Tibial nerve (tissue), 4 donors: ENCODE results near the gene OTOG. TPM values are rescaled to one million over a fixed set of nuclear protein-coding genes. Genes with fewer than 3 reads are reported as not detected.

Experiments used
- DNase-seq, 2 donors: peaks; one replicate each; pipeline ENCODE4 v3.0.0-alpha.2; 2019; ENCODE audit warnings: low spot score in 2 of 2
- H3K27ac ChIP-seq, 4 donors: fragments of 200-600 bp; sonication (generic) in 3 of 4; one replicate each; pipeline ENCODE4 v1.5.1; 2017 to 2019; ENCODE audit warnings: mild to moderate bottlenecking in 1 of 4
- H3K27me3 ChIP-seq, 2 donors: fragments of 200-600 bp; sonication (generic) in 1 of 2; one replicate each; pipeline versions ENCODE4 v1.5.1 to v1.6.0; 2017 to 2019
- H3K36me3 ChIP-seq, 3 donors: fragments of 200-600 bp; sonication (generic); one replicate each; pipeline ENCODE4 v1.5.1; 2018 to 2019
- H3K4me1 ChIP-seq, 4 donors: fragments of 200-600 bp; sonication (generic) in 3 of 4; one replicate each; pipeline ENCODE4 v1.5.1; 2017 to 2019
- H3K4me3 ChIP-seq, 4 donors: fragments of 200-600 bp; sonication (generic) in 3 of 4; one replicate each; pipeline ENCODE4 v1.5.1; 2017 to 2019; ENCODE audit warnings: mild to moderate bottlenecking in 1 of 4, moderate library complexity in 1 of 4
- H3K9me3 ChIP-seq, 4 donors: fragments of 200-600 bp; sonication (generic) in 3 of 4; one replicate each; pipeline ENCODE4 v1.5.1; 2017 to 2019
- CTCF ChIP-seq, 5 experiments: fragments of 200-600 bp in 3 of 5; fragments of 450-650 bp in 2 of 5; sonication (generic) in 3 of 5; IDR thresholded peaks; one replicate each; pipeline ENCODE4 v1.5.1; 2016 to 2019; ENCODE audit warnings: antibody characterized with exemption in 5 of 5, mild to moderate bottlenecking in 3 of 5, moderate library complexity in 2 of 5
- EP300 ChIP-seq, 2 donors: sonication (generic); formaldehyde crosslinking; IDR thresholded peaks; one replicate each; pipeline ENCODE4 v1.6.1; 2017; ENCODE audit warnings: antibody characterized with exemption in 2 of 2, mild to moderate bottlenecking in 1 of 2
- POLR2A ChIP-seq, 2 donors: fragments of 450-650 bp; IDR thresholded peaks; one replicate each; pipeline ENCODE4 v1.6.1; 2017; ENCODE audit warnings: antibody characterized with exemption in 2 of 2, mild to moderate bottlenecking in 2 of 2, moderate library complexity in 2 of 2
- WGBS, 2 donors: methylation state at CpG; one replicate each; pipeline ENCODE4 v1.1.5; 2018; 5-methylcytosine and 5-hydroxymethylcytosine counted together
- total RNA-seq, 4 donors: library from RNA; depleted of rRNA; stranded (reverse); fragments of >200 nt; gene quantifications; one replicate each; pipeline ENCODE4 v1.1.0, GENCODE V29; 2016

The OTOG gene
- total RNA-seq, 4 donors from 2014 or later, result not detected

GRCh38 chr11:17552392-17553248 is 5.6 kb downstream of the OTOG start:
- Histone ChIP-seq H3K27me3 (peaks cover 0 to 5% of the 10 kb centered on the region in 2 donors), H3K36me3 (no peaks in the 10 kb centered on the region), H3K27ac (no peak overlapping the region), H3K4me3 (no peak overlapping the region), H3K9me3 (no peaks in the 10 kb centered on the region), H3K4me1 (no peaks in the 10 kb centered on the region)
- no peak for TF ChIP-seq EP300 (IDR thresholded peaks at IDR 0.05)
- no peak for TF ChIP-seq POLR2A (IDR thresholded peaks at IDR 0.05)
- TF ChIP-seq CTCF (IDR thresholded peaks at IDR 0.05), result no peak
- whole genome bisulfite sequencing, 2 donors, result 86 to 88% methylated on average over 10 of the region's 10 CpGs
- DNase-seq, result no peak

GRCh38 chr11:17553249-17553546 is 6.1 kb downstream of the OTOG start:
- no peak overlapping the region for H3K4me3 ChIP-seq
- no peaks in the 10 kb centered on the region for H3K36me3 ChIP-seq
- DNase-seq, result no peak
- H3K27me3 ChIP-seq, result no peaks in the 10 kb centered on the region
- no peak overlapping the region for H3K27ac ChIP-seq
- no peaks in the 10 kb centered on the region for H3K4me1 ChIP-seq
- no peaks in the 10 kb centered on the region for H3K9me3 ChIP-seq
- 60% methylated on average over 7 of the region's 7 CpGs; no CpG with 5 or more reads in 1 of the 2 donors for WGBS, 2 donors
- TF ChIP-seq POLR2A (IDR thresholded peaks at IDR 0.05) (no peak), CTCF (IDR thresholded peaks at IDR 0.05) (no peak), EP300 (IDR thresholded peaks at IDR 0.05) (no peak)

GRCh38 chr11:17554487-17554886 is 7.4 kb downstream of the OTOG start:
- DNase-seq, result no peak
- H3K4me1 ChIP-seq, result no peaks in the 10 kb centered on the region
- 88 to 91% methylated on average over 4 of the region's 4 CpGs for WGBS, 2 donors
- H3K27ac ChIP-seq, result no peak overlapping the region
- H3K9me3 ChIP-seq, result no peaks in the 10 kb centered on the region
- H3K4me3 ChIP-seq, result no peak overlapping the region
- H3K27me3 ChIP-seq, result no peaks in the 10 kb centered on the region
- TF ChIP-seq EP300 (IDR thresholded peaks at IDR 0.05) (no peak), POLR2A (IDR thresholded peaks at IDR 0.05) (no peak), CTCF (IDR thresholded peaks at IDR 0.05) (no peak)
- H3K36me3 ChIP-seq, result no peaks in the 10 kb centered on the region

GRCh38 chr11:17556999-17557398 is 9.9 kb downstream of the OTOG start:
- WGBS, 2 donors, result 82 to 84% methylated on average over 8 of the region's 8 CpGs
- no peak for TF ChIP-seq POLR2A (IDR thresholded peaks at IDR 0.05)
- TF ChIP-seq EP300 (IDR thresholded peaks at IDR 0.05), result no peak
- no peak for TF ChIP-seq CTCF (IDR thresholded peaks at IDR 0.05)
- DNase-seq, result no peak
- Histone ChIP-seq H3K4me3 (no peak overlapping the region), H3K27me3 (no peaks in the 10 kb centered on the region), H3K27ac (no peak overlapping the region), H3K36me3 (no peaks in the 10 kb centered on the region), H3K9me3 (no peaks in the 10 kb centered on the region), H3K4me1 (no peaks in the 10 kb centered on the region)

GRCh38 chr11:17558025-17558780 is 11.1 kb downstream of the OTOG start:
- Histone ChIP-seq H3K4me1 (no peaks in the 10 kb centered on the region), H3K4me3 (no peak overlapping the region), H3K36me3 (no peaks in the 10 kb centered on the region), H3K27ac (no peak overlapping the region), H3K9me3 (no peaks in the 10 kb centered on the region), H3K27me3 (no peaks in the 10 kb centered on the region)
- no peak for DNase-seq
- WGBS, 2 donors, result 75 to 83% methylated on average over 14 to 15 of the region's 15 CpGs
- TF ChIP-seq EP300 (IDR thresholded peaks at IDR 0.05) (no peak), CTCF (IDR thresholded peaks at IDR 0.05) (no peak), POLR2A (IDR thresholded peaks at IDR 0.05) (no peak)
